HCT116 (cell line): ENCODE results near the gene INAVA. TPM values are rescaled to one million over a fixed set of nuclear protein-coding genes. Genes with fewer than 3 reads are reported as not detected.

Experiments used
- ATAC-seq: fragments of 200-7000 bp; cut with Tn5 transposase; 2 replicates; pipeline ENCODE4 v1.9.1; 2020; ENCODE audit warnings: mild to moderate bottlenecking, moderate library complexity
- BruUV-seq: library from RNA; stranded (reverse); fragments of 400-500 nt; replicated peaks from 2 replicates; lab custom pipeline; 2021; lab: Mats Ljungman, UMichigan
- CTCF ChIA-PET: fragments of 300-600 bp; sonication (Branson Sonifier 250); formaldehyde crosslinking; loops from one replicate; lab custom pipeline; 2021; ENCODE audit warnings: antibody characterized with exemption; lab: Charles Lee
- POLR2A ChIA-PET: fragments of 300-600, 350-600 bp; sonication (Branson Sonifier 250); formaldehyde crosslinking; loops from one replicate; lab custom pipeline; 2021; ENCODE audit warnings: antibody characterized with exemption; lab: Charles Lee
- RAD21 ChIA-PET, 2 experiments: fragments of 300-600 bp; sonication (Branson Sonifier 250); formaldehyde crosslinking; loops; one replicate each; lab custom pipeline; 2023; ENCODE audit warnings: low total read pairs in 2 of 2; ENCODE audit not compliant: uncharacterized antibody in 2 of 2, unreplicated experiment in 2 of 2, low non-redundant PET in 1 of 2; lab: Charles Lee
- DNase-seq: peaks from one replicate; pipeline ENCODE4 v3.0.0-alpha.2; 2010; ENCODE audit warnings: low read depth, low spot score
- H2AFZ ChIP-seq: fragments of 200-600 bp; shearing (Covaris generic), sonication (generic); 2 replicates; pipeline ENCODE4 v1.6.1; 2017; ENCODE audit warnings: low read depth, mixed run types, mixed read lengths, antibody characterized with exemption, low read length; ENCODE audit not compliant: poor library complexity, severe bottlenecking
- H3K27ac ChIP-seq: 2 replicates; pipeline ENCODE4 v1.5.1; 2012; ENCODE audit warnings: low read depth, low read length
- H3K27me3 ChIP-seq: fragments of 200-600 bp; sonication (generic); 2 replicates; pipeline ENCODE4 v1.6.1; 2016; ENCODE audit warnings: mixed run types, low read length, mixed read lengths; ENCODE audit not compliant: insufficient read depth
- H3K36me3 ChIP-seq, 2 experiments: fragments of 200-500 bp in 1 of 2; fragments of 200-600 bp in 1 of 2; sonication (Bioruptor generic) in 1 of 2; sonication (generic) in 1 of 2; 2 replicates each; pipeline versions ENCODE4 v1.5.1 to v1.6.1; 2014 to 2016; ENCODE audit warnings: low read length in 2 of 2, inconsistent platforms in 1 of 2, mixed read lengths in 1 of 2, mixed run types in 1 of 2; ENCODE audit not compliant: insufficient read depth in 2 of 2, control insufficient read depth in 1 of 2
- H3K4me1 ChIP-seq, 2 experiments: fragments of 200-600 bp in 1 of 2; sonication (generic) in 1 of 2; 2 replicates each; pipeline versions ENCODE4 v1.5.1 to v1.6.1; 2012 to 2017; ENCODE audit warnings: low read length in 2 of 2, inconsistent platforms in 1 of 2, mild to moderate bottlenecking in 1 of 2, mixed read lengths in 1 of 2, mixed run types in 1 of 2, moderate library complexity in 1 of 2; ENCODE audit not compliant: insufficient read depth in 2 of 2, control insufficient read depth in 1 of 2
- H3K4me2 ChIP-seq: fragments of 200-600 bp; sonication (generic); 2 replicates; pipeline ENCODE4 v1.6.1; 2017; ENCODE audit warnings: mixed run types, low read length, mixed read lengths
- H3K4me3 ChIP-seq, 2 experiments: fragments of 200-600 bp in 1 of 2; sonication (generic) in 1 of 2; replicated peaks in 1 of 2; 2 replicates each; pipeline ENCODE4 v1.5.1; 2011 to 2016; ENCODE audit warnings: low read length in 2 of 2, control low read depth in 1 of 2, low read depth in 1 of 2, mild to moderate bottlenecking in 1 of 2, mixed read lengths in 1 of 2, mixed run types in 1 of 2
- H3K79me2 ChIP-seq: fragments of 200-600 bp; sonication (generic); 2 replicates; pipeline ENCODE4 v1.6.1; 2017; ENCODE audit warnings: mild to moderate bottlenecking, mixed run types, low read length, moderate library complexity, mixed read lengths; ENCODE audit not compliant: insufficient read depth
- H3K9ac ChIP-seq: fragments of 200-600 bp; sonication (generic); 2 replicates; pipeline ENCODE4 v1.6.1; 2016; ENCODE audit warnings: low read length, mixed read lengths
- H3K9me2 ChIP-seq: fragments of 200-600 bp; sonication (generic), shearing (Covaris generic); 2 replicates; pipeline ENCODE4 v1.6.1; 2017; ENCODE audit warnings: mixed run types, mild to moderate bottlenecking, moderate library complexity; ENCODE audit not compliant: insufficient read depth
- H3K9me3 ChIP-seq, 2 experiments: fragments of 200-500 bp in 1 of 2; fragments of 200-600 bp in 1 of 2; sonication (Bioruptor generic) in 1 of 2; sonication (generic) in 1 of 2; 2 replicates each; pipeline ENCODE4 v1.6.1; 2014 to 2017; ENCODE audit warnings: low read length in 2 of 2, mixed read lengths in 2 of 2, inconsistent platforms in 1 of 2, low read depth in 1 of 2, mild to moderate bottlenecking in 1 of 2, mixed run types in 1 of 2, moderate library complexity in 1 of 2; ENCODE audit not compliant: control insufficient read depth in 1 of 2, insufficient read depth in 1 of 2
- H4K20me1 ChIP-seq: fragments of 200-600 bp; sonication (generic), shearing (Covaris generic); 2 replicates; pipeline ENCODE4 v1.6.1; 2017; ENCODE audit warnings: mixed run types, mild to moderate bottlenecking, moderate library complexity; ENCODE audit not compliant: insufficient read depth
- ATF3 ChIP-seq: IDR thresholded peaks from 2 replicates; pipeline ENCODE4 v1.6.1; 2012
- CEBPB ChIP-seq: IDR thresholded peaks from 2 replicates; pipeline ENCODE4 v1.6.1; 2012; ENCODE audit warnings: low read depth
- CTCF ChIP-seq, 3 experiments: fragments of 200-600 bp in 1 of 3; sonication (generic) in 1 of 3; IDR thresholded peaks in 2 of 3; conservative IDR thresholded peaks in 1 of 3; 2 replicates each; pipeline ENCODE4 v1.5.1; 2012 to 2017; ENCODE audit warnings: low read depth in 2 of 3, low read length in 2 of 3, antibody characterized with exemption in 1 of 3, borderline replicate concordance in 1 of 3, control low read depth in 1 of 3, mild to moderate bottlenecking in 1 of 3, mixed read lengths in 1 of 3, mixed run types in 1 of 3, moderate library complexity in 1 of 3; ENCODE audit not compliant: insufficient read depth in 1 of 3
- EGR1 ChIP-seq: IDR thresholded peaks from 2 replicates; pipeline ENCODE4 v1.6.1; 2012; ENCODE audit warnings: low read depth
- ELF1 ChIP-seq: IDR thresholded peaks from 2 replicates; pipeline ENCODE4 v1.6.1; 2012; ENCODE audit warnings: low read depth, borderline replicate concordance
- EZH2 ChIP-seq: fragments of 200-600 bp; sonication (generic); IDR thresholded peaks from 2 replicates; pipeline ENCODE4 v1.6.1; 2017; ENCODE audit warnings: antibody characterized with exemption, mixed run types
- JUND ChIP-seq: IDR thresholded peaks from 2 replicates; pipeline ENCODE4 v1.6.1; 2012
- MAX ChIP-seq: IDR thresholded peaks from 2 replicates; pipeline ENCODE4 v1.6.1; 2012
- POLR2A ChIP-seq: IDR thresholded peaks from 2 replicates; pipeline ENCODE4 v1.7.0; 2011; ENCODE audit warnings: borderline replicate concordance; ENCODE audit not compliant: insufficient read depth, insufficient read length; ENCODE audit errors: extremely low read depth
- POLR2AphosphoS5 ChIP-seq: IDR thresholded peaks from 2 replicates; pipeline ENCODE4 v1.6.1; 2011; ENCODE audit warnings: mild to moderate bottlenecking, low read depth, low read length, moderate library complexity
- RAD21 ChIP-seq: IDR thresholded peaks from 2 replicates; pipeline ENCODE4 v1.6.1; 2012; ENCODE audit warnings: low read depth, mild to moderate bottlenecking
- SP1 ChIP-seq: IDR thresholded peaks from 2 replicates; pipeline ENCODE4 v1.6.1; 2012; ENCODE audit warnings: low read depth
- SRF ChIP-seq: IDR thresholded peaks from 2 replicates; pipeline ENCODE4 v1.6.1; 2012; ENCODE audit warnings: low read depth
- TCF7L2 ChIP-seq: IDR thresholded peaks from 2 replicates; pipeline ENCODE4 v1.7.0; 2011; ENCODE audit warnings: borderline replicate concordance, inconsistent platforms; ENCODE audit not compliant: insufficient read depth, insufficient read length; ENCODE audit errors: extremely low read depth
- ZBTB33 ChIP-seq: IDR thresholded peaks from 2 replicates; pipeline ENCODE4 v1.6.1; 2011; ENCODE audit warnings: mild to moderate bottlenecking, low read length, moderate library complexity; ENCODE audit not compliant: insufficient replicate concordance; ENCODE audit errors: extremely low read depth
- ZFX ChIP-seq: fragments of 450-650 bp; IDR thresholded peaks from 2 replicates; pipeline ENCODE4 v1.6.1; 2017
- ZNF274 ChIP-seq: fragments of 200-500 bp; sonication (Bioruptor generic); IDR thresholded peaks from 2 replicates; pipeline ENCODE4 v1.6.1; 2014; ENCODE audit warnings: mild to moderate bottlenecking, low read depth, low read length, inconsistent platforms
- intact Hi-C: fragments of 100-400 bp; cut with micrococcal nuclease; formaldehyde crosslinking; loops from 2 replicates; pipeline ENCODE4 v1.10.0; 2022
- total RNA-seq: library from RNA; stranded (reverse); gene quantifications from one replicate; pipeline ENCODE4 v1.2.1, GENCODE V29; 2021; ENCODE audit not compliant: unreplicated experiment

INAVA gene
- total RNA-seq, 1 experiment from 2014 or later, result 18.8 TPM

- no peaks in the 10 kb centered on the region for H3K79me2 ChIP-seq
- H3K36me3 ChIP-seq, result no peaks in the 10 kb centered on the region
- H2AFZ ChIP-seq, result no peak overlapping the region
- no peak overlapping the region for H3K9ac ChIP-seq
- no TSS peak for BruUV-seq
- H3K27me3 ChIP-seq, result no peaks in the 10 kb centered on the region
- RAD21 ChIA-PET, result no interaction called here
- H3K9me3 ChIP-seq, result no peaks in the 10 kb centered on the region
- TF ChIP-seq ATF3 (no peak), RAD21 (no peak), SRF (no peak), POLR2A (no peak), ZBTB33 (no peak), POLR2AphosphoS5 (no peak), EGR1 (no peak), ZFX (no peak), EZH2 (no peak), ELF1 (no peak), CEBPB (no peak), MAX (no peak), JUND (no peak), TCF7L2 (no peak), SP1 (no peak), ZNF274 (no peak), CTCF (IDR thresholded peaks at IDR 0.05 in 2 of 3, conservative IDR thresholded peaks at IDR 0.05 in 1 of 3; ENCODE audit: borderline replicate concordance in 1 of 3, insufficient read depth in 1 of 3, low read depth in 2 of 3, low read length in 2 of 3) (no peak)
- POLR2A ChIA-PET, result no interaction called here
- no peak overlapping the region for H3K4me3 ChIP-seq
- CTCF ChIA-PET, result no interaction called here
- H3K9me2 ChIP-seq, result no peaks in the 10 kb centered on the region
- H4K20me1 ChIP-seq, result no peaks in the 10 kb centered on the region
- H3K27ac ChIP-seq, result no peak overlapping the region
- intact Hi-C loops, result no loop called here
- H3K4me2 ChIP-seq, result no peak overlapping the region
- no peaks in the 10 kb centered on the region for H3K4me1 ChIP-seq
- ATAC-seq, result no peak
- no peak for DNase-seq
Observed at GRCh38 chr1:200962631-200963030, 67.9 kb downstream of the INAVA start.
